Endothelial cell of umbilical vein (primary cell): ENCODE measurements around the gene ABCB9. TPM values are rescaled to one million over a fixed set of nuclear protein-coding genes. Genes with fewer than 3 reads are reported as not detected.

Experiments
- BruUV-seq: library from RNA; stranded (reverse); fragments of 400-500 nt; replicated peaks from 2 replicates; lab custom pipeline; 2021; lab: Mats Ljungman, UMichigan
- CTCF ChIA-PET: fragments of 300-600, 350-600 bp; sonication (Branson Sonifier 250); formaldehyde crosslinking; loops from one replicate; lab custom pipeline; 2021; ENCODE audit warnings: antibody characterized with exemption, inconsistent platforms; lab: Charles Lee
- POLR2A ChIA-PET: fragments of 300-600, 350-600 bp; sonication (Branson Sonifier 250); formaldehyde crosslinking; loops from one replicate; lab custom pipeline; 2021; ENCODE audit warnings: antibody characterized with exemption, inconsistent platforms; lab: Charles Lee
- DNase-seq: peaks from one replicate; pipeline ENCODE4 v3.0.0-alpha.2; 2011; ENCODE audit warnings: low read depth, low spot score
- FAIRE-seq: peaks from 2 replicates; lab custom pipeline; 2011; peaks lifted over from hg19 to GRCh38; lab: Jason Lieb, UNC
- H2AFZ ChIP-seq: 2 replicates; pipeline ENCODE4 v1.6.0; 2012; ENCODE audit warnings: low read depth, low read length, control low read depth, inconsistent platforms
- H3K27ac ChIP-seq: 2 replicates; pipeline ENCODE4 v1.5.1; 2011; ENCODE audit warnings: low read depth, mild to moderate bottlenecking, control low read depth, low read length, moderate library complexity; ENCODE audit not compliant: insufficient read depth
- H3K27me3 ChIP-seq, 2 experiments: 2 replicates each; pipeline versions ENCODE4 v1.6.0 to v1.6.1; 2011; ENCODE audit warnings: low read length in 2 of 2, mixed read lengths in 1 of 2; ENCODE audit not compliant: control insufficient read depth in 2 of 2, insufficient read depth in 2 of 2
- H3K36me3 ChIP-seq, 2 experiments: 2 replicates in 1 of 2; 3 replicates in 1 of 2; pipeline ENCODE4 v1.5.1; 2011; ENCODE audit warnings: low read length in 2 of 2, mild to moderate bottlenecking in 1 of 2, moderate library complexity in 1 of 2; ENCODE audit not compliant: control insufficient read depth in 2 of 2, insufficient read depth in 2 of 2; ENCODE audit errors: extremely low read depth in 1 of 2
- H3K4me1 ChIP-seq: 3 replicates; pipeline ENCODE4 v1.5.1; 2011; ENCODE audit warnings: mild to moderate bottlenecking, low read length; ENCODE audit not compliant: control insufficient read depth, insufficient read depth; ENCODE audit errors: extremely low read depth
- H3K4me2 ChIP-seq: 2 replicates; pipeline ENCODE4 v1.6.1; 2011; ENCODE audit warnings: low read length, control low read depth, mixed read lengths; ENCODE audit not compliant: insufficient read depth
- H3K4me3 ChIP-seq, 3 experiments: fragments of 200-600 bp in 1 of 3; sonication (generic), shearing (Covaris generic) in 1 of 3; replicated peaks in 1 of 3; 2 replicates each; pipeline ENCODE4 v1.5.1; 2011 to 2016; ENCODE audit warnings: control low read depth in 3 of 3, low read length in 3 of 3, mild to moderate bottlenecking in 2 of 3, inconsistent platforms in 1 of 3, low read depth in 1 of 3, moderate library complexity in 1 of 3; ENCODE audit not compliant: insufficient read depth in 1 of 3
- H3K79me2 ChIP-seq: 2 replicates; pipeline ENCODE4 v1.6.0; 2012; ENCODE audit warnings: low read length, inconsistent platforms; ENCODE audit not compliant: control insufficient read depth, insufficient read depth
- H3K9ac ChIP-seq: replicated peaks from 2 replicates; pipeline ENCODE3; 2011; ENCODE audit warnings: low read length, control low read depth; ENCODE audit not compliant: insufficient read depth; ENCODE audit errors: extremely low read depth
- H3K9me1 ChIP-seq: replicated peaks from 3 replicates; pipeline ENCODE4 v1.6.0; 2011; ENCODE audit warnings: mild to moderate bottlenecking, low read length; ENCODE audit not compliant: control insufficient read depth, insufficient read depth; ENCODE audit errors: extremely low read depth
- H3K9me3 ChIP-seq: replicated peaks from 2 replicates; pipeline ENCODE4 v1.5.1; 2012; ENCODE audit warnings: low read length, inconsistent platforms; ENCODE audit not compliant: control insufficient read depth, insufficient read depth
- H4K20me1 ChIP-seq: replicated peaks from 2 replicates; pipeline ENCODE3; 2011; ENCODE audit warnings: mild to moderate bottlenecking, low read length; ENCODE audit not compliant: control insufficient read depth, insufficient read depth; ENCODE audit errors: extremely low read depth
- EZH2 ChIP-seq: IDR thresholded peaks from 2 replicates; pipeline ENCODE4 v1.6.1; 2012; ENCODE audit warnings: borderline replicate concordance, low read depth, mild to moderate bottlenecking, moderate library complexity, low read length, inconsistent platforms; ENCODE audit not compliant: severe bottlenecking
- FOS ChIP-seq: IDR thresholded peaks from 2 replicates; pipeline ENCODE4 v1.6.1; 2011; ENCODE audit warnings: mild to moderate bottlenecking, low read length, moderate library complexity, borderline replicate concordance; ENCODE audit not compliant: insufficient read depth
- GATA2 ChIP-seq: IDR thresholded peaks from 2 replicates; pipeline ENCODE4 v1.7.0; 2011; ENCODE audit warnings: low read depth, mild to moderate bottlenecking, moderate library complexity, mixed read lengths, low read length; ENCODE audit not compliant: insufficient read length, insufficient read depth
- JUN ChIP-seq: IDR thresholded peaks from 2 replicates; pipeline ENCODE4 v1.6.1; 2011; ENCODE audit warnings: borderline replicate concordance, low read depth; ENCODE audit not compliant: insufficient read length, insufficient read depth
- MYC ChIP-seq: IDR thresholded peaks from one replicate; pipeline ENCODE4 v1.6.1; 2011; ENCODE audit warnings: mild to moderate bottlenecking, low read depth, low read length
- POLR2A ChIP-seq: IDR thresholded peaks from 2 replicates; pipeline ENCODE4 v1.6.1; 2012; ENCODE audit warnings: low read depth, mild to moderate bottlenecking, control low read depth, low read length
- POLR2AphosphoS5 ChIP-seq: IDR thresholded peaks from 2 replicates; pipeline ENCODE4 v1.6.1; 2012; ENCODE audit warnings: low read depth, mild to moderate bottlenecking, control low read depth, low read length, moderate library complexity; ENCODE audit not compliant: insufficient read depth
- dilution Hi-C: fragments of 300-500 bp; cut with MboI; formaldehyde crosslinking; loops from one replicate; pipeline ENCODE4 v1.15.0; 2019; ENCODE audit warnings: low sequenced_read_pairs; ENCODE audit not compliant: extremely low pct_ligation_motif_present
- intact Hi-C: fragments of 100-400 bp; cut with micrococcal nuclease; formaldehyde crosslinking; loops from one replicate; pipeline ENCODE4 v1.10.0; 2022
- polyA plus RNA-seq, 4 experiments: library from polyadenylated mRNA; depleted of rRNA in 3 of 4; stranded (reverse) in 3 of 4; unstranded in 1 of 4; fragments of >200 nt; gene quantifications; 2 replicates each; pipeline versions ENCODE4 v1.2.1 to v1.2.3, GENCODE V29; 2011 to 2012; ENCODE audit warnings: missing spikeins in 1 of 4
- total RNA-seq: library from RNA; stranded (reverse); gene quantifications from 2 replicates; pipeline ENCODE4 v1.2.3, GENCODE V29; 2021
- TF ChIP-seq, protein P1 (sequence below), 2 donors: IDR thresholded peaks; 1 replicate in 1 of 2; 2 replicates in 1 of 2; pipeline ENCODE4 v1.5.1; 2011; ENCODE audit warnings: low read length in 2 of 2, mild to moderate bottlenecking in 2 of 2, moderate library complexity in 2 of 2, control low read depth in 1 of 2, inconsistent platforms in 1 of 2, low read depth in 1 of 2; ENCODE audit not compliant: insufficient read depth in 1 of 2; ENCODE audit errors: extremely low read depth in 1 of 2
- TF ChIP-seq, protein P2 (sequence below): IDR thresholded peaks from 2 replicates; pipeline ENCODE4 v1.6.1; 2011; ENCODE audit not compliant: insufficient read depth, insufficient read length

ABCB9 gene
- total and polyA plus RNA-seq, 2 donors (not counting 3 experiments of a cell fraction or from before 2014, with no cell fraction given), result 11.7 to 16.9 TPM

DNA sequence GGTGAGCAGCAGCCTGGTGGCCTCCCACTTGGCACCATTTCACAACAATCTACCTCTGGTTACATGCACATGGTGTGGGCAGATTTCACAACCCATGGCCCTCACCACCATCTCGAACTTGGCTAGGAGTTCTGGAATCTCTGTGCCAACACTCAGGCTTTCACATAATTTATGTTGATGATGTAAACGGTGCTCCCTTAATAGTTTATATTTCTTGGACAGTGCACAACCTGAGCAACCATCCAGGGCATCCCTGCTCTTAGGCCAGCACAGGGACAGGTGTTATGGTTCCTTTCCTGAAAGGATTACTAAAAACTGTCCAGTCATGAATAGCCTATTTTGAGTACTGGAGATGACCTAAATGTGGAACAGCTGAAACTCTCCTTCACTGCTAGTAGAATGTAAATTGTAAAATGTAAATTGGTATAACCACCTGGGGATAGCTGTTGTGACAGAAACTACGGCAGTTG lies 28.6 kb downstream of the ABCB9 start:
- no peaks in the 10 kb centered on the region for H3K9me1 ChIP-seq
- no TSS peak for BruUV-seq
- no peak overlapping the region for H3K27ac ChIP-seq
- FAIRE-seq (no peak), DNase-seq (no peak)
- no peaks in the 10 kb centered on the region for H3K79me2 ChIP-seq
- no peaks in the 10 kb centered on the region for H4K20me1 ChIP-seq
- no peak overlapping the region for H3K4me3 ChIP-seq
- no peak overlapping the region for H2AFZ ChIP-seq
- peaks cover 2% of the 10 kb centered on the region for H3K4me1 ChIP-seq
- no peak for TF ChIP-seq MYC
- TF ChIP-seq JUN, result no peak
- no peak for TF ChIP-seq EZH2
- no peak for TF ChIP-seq GATA2
- TF ChIP-seq POLR2A, result no peak
- TF ChIP-seq, protein P1, sequence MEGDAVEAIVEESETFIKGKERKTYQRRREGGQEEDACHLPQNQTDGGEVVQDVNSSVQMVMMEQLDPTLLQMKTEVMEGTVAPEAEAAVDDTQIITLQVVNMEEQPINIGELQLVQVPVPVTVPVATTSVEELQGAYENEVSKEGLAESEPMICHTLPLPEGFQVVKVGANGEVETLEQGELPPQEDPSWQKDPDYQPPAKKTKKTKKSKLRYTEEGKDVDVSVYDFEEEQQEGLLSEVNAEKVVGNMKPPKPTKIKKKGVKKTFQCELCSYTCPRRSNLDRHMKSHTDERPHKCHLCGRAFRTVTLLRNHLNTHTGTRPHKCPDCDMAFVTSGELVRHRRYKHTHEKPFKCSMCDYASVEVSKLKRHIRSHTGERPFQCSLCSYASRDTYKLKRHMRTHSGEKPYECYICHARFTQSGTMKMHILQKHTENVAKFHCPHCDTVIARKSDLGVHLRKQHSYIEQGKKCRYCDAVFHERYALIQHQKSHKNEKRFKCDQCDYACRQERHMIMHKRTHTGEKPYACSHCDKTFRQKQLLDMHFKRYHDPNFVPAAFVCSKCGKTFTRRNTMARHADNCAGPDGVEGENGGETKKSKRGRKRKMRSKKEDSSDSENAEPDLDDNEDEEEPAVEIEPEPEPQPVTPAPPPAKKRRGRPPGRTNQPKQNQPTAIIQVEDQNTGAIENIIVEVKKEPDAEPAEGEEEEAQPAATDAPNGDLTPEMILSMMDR (IDR thresholded peaks at IDR 0.05; ENCODE audit: extremely low read depth in 1 of 2, insufficient read depth in 1 of 2, low read depth in 1 of 2, low read length in 2 of 2), result no peak
- no peak for TF ChIP-seq FOS
- TF ChIP-seq, protein P2, sequence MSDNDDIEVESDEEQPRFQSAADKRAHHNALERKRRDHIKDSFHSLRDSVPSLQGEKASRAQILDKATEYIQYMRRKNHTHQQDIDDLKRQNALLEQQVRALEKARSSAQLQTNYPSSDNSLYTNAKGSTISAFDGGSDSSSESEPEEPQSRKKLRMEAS, result no peak
- TF ChIP-seq POLR2AphosphoS5, result no peak
- no peaks in the 10 kb centered on the region for H3K9me3 ChIP-seq
- CTCF ChIA-PET, result interaction anchor here (1.0 to 1.3 kb wide), 2 partner anchors 77 to 301 kb away, joined by 3 read pairs; no protein-coding TSS in a partner anchor
- no peak overlapping the region for H3K4me2 ChIP-seq
- POLR2A ChIA-PET, result no interaction called here
- peaks cover 0 to 2% of the 10 kb centered on the region in 2 experiments for H3K36me3 ChIP-seq
- intact Hi-C loops (no loop called here), dilution Hi-C loops (no loop called here)
- no peak overlapping the region for H3K9ac ChIP-seq
- no peaks in the 10 kb centered on the region for H3K27me3 ChIP-seq
